Measurements from ENCODE around the gene GABRA5. TPM values are rescaled to one million over a fixed set of nuclear protein-coding genes. Genes with fewer than 3 reads are reported as not detected.

Gene GABRA5
- total and polyA plus RNA-seq, 2 of the 8 experiments (the other 6 are each of a cell fraction or from before 2014, with no cell fraction given) = 15.0 to 29.6 TPM

DNA sequence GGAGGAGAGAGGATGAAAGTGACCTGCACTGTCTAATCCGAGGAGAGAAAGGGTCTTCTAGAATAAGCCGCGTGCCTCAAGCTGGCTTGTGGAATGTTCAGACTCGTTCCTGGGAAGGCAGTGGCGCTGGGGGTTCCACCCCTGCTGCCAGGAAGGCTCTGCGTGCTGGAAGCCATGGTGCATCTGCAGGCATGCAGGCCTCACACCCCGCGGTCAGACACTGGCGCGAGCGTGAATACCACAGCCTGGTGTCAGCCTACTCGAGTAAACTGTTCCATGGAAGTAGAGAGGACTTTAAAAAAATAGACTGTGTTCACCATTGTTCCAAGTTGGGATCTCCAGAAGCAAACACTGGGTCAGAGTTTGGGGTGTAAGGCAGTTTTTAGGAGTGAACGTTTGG is 78.2 kb downstream of the GABRA5 start:
- FAIRE-seq = no peak
- H2BK15ac ChIP-seq (ENCODE audit: low read length) = no peak overlapping the region
- H4K5ac ChIP-seq (ENCODE audit: insufficient read length, low read depth, low read length) = no peak overlapping the region
- no peak overlapping the region for H3K4me3 ChIP-seq (ENCODE audit: extremely low read depth in 1 of 4, insufficient read depth in 2 of 4, low read depth in 3 of 4, low read length in 4 of 4)
- no peak overlapping the region for H2AK5ac ChIP-seq (ENCODE audit: low read depth, low read length)
- no peak for DNase-seq (ENCODE audit: low read depth in 1 of 2, low spot score in 2 of 2)
- no peaks in the 10 kb centered on the region for H4K20me1 ChIP-seq (replicated peaks in 1 of 2; ENCODE audit: control insufficient read depth in 1 of 2, insufficient read depth in 2 of 2, low read length in 2 of 2)
- no peaks in the 10 kb centered on the region for H3K79me1 ChIP-seq (ENCODE audit: low read depth, low read length)
- no peak overlapping the region for H4K91ac ChIP-seq (replicated peaks; ENCODE audit: insufficient read length, low read length)
- 0 out of 2 replicates have a peak overlapping the region, but pooled peaks have one; percentile 7 for H2BK5ac ChIP-seq (ENCODE audit: low read depth, low read length)
- no peak overlapping the region for H2AFZ ChIP-seq (ENCODE audit: low read length)
- no peaks in the 10 kb centered on the region for H3K9me3 ChIP-seq (ENCODE audit: insufficient read depth in 2 of 2, low read depth in 1 of 2, low read length in 1 of 2)
- H4K8ac ChIP-seq (ENCODE audit: extremely low read depth, insufficient read depth, low read length) = no peak overlapping the region
- H3K4me2 ChIP-seq (ENCODE audit: insufficient read depth in 1 of 2, low read depth in 2 of 2, low read length in 2 of 2) = no peak overlapping the region
- H3K56ac ChIP-seq (replicated peaks; ENCODE audit: insufficient read length, low read depth, low read length) = no peak overlapping the region
- no peak overlapping the region for H2BK120ac ChIP-seq (replicated peaks; ENCODE audit: low read depth, low read length)
- no peaks in the 10 kb centered on the region for H3K27me3 ChIP-seq (replicated peaks in 1 of 4; ENCODE audit: control insufficient read depth in 3 of 4, extremely low read depth in 1 of 4, insufficient read depth in 3 of 4, low read length in 3 of 4)
- no peaks in the 10 kb centered on the region for H3K23me2 ChIP-seq (ENCODE audit: low read depth, low read length)
- no peak overlapping the region for H3K14ac ChIP-seq (ENCODE audit: insufficient read length)
- H3K79me2 ChIP-seq (ENCODE audit: control insufficient read depth in 1 of 2, insufficient read depth in 2 of 2, low read length in 2 of 2) = no peaks in the 10 kb centered on the region
- no peak overlapping the region for H3K9ac ChIP-seq (replicated peaks in 1 of 4; ENCODE audit: extremely low read depth in 1 of 4, low read depth in 3 of 4, low read length in 3 of 4)
- ChIA-PET CTCF (ENCODE audit: partially characterized antibody) (interaction anchor here (0.6 kb wide), 1 partner anchor 38 kb away, joined by 4 read pairs; no protein-coding TSS in a partner anchor), POLR2A (ENCODE audit: partially characterized antibody) (no interaction called here)
- H3K23ac ChIP-seq (ENCODE audit: insufficient read length) = no peak overlapping the region
- no peak overlapping the region for H3K4ac ChIP-seq (replicated peaks; ENCODE audit: insufficient read length, low read depth, low read length)
- no peak overlapping the region for H2BK12ac ChIP-seq (ENCODE audit: low read depth, low read length)
- no peak overlapping the region for H3K18ac ChIP-seq (ENCODE audit: extremely low read depth, low read length)
- 91% methylated on average over 13 of the region's 13 CpGs; no CpG with 5 or more reads in 1 of the 2 experiments for WGBS, 2 experiments (ENCODE audit: extremely low coverage in 1 of 2, insufficient coverage in 1 of 2, insufficient read length in 1 of 2, insufficient replicate concordance in 2 of 2, low coverage in 1 of 2, low lambda C conversion rate in 2 of 2, missing lambda C conversion rate in 1 of 2)
- peaks cover 0 to 2% (median under 1%) of the 10 kb centered on the region in 4 experiments; a peak in 1 of 7 replicates for H3K4me1 ChIP-seq (replicated peaks in 1 of 4; ENCODE audit: control insufficient read depth in 3 of 4, insufficient read depth in 4 of 4, low read length in 3 of 4)
- H3K36me3 ChIP-seq (ENCODE audit: control insufficient read depth in 2 of 4, insufficient read depth in 4 of 4, low read length in 3 of 4) = no peaks in the 10 kb centered on the region
- H2BK20ac ChIP-seq (ENCODE audit: low read length) = no peak overlapping the region
- TF ChIP-seq EZH2 (IDR thresholded peaks at IDR 0.05; ENCODE audit: low read depth, low read length, severe bottlenecking) (no peak), EP300 (IDR thresholded peaks at IDR 0.05; ENCODE audit: borderline replicate concordance in 1 of 2, low read depth in 2 of 2, low read length in 2 of 2) (no peak), ZNF274 (IDR thresholded peaks at IDR 0.05; ENCODE audit: borderline replicate concordance, extremely low read depth, low read length) (no peak), SAP30 (IDR thresholded peaks at IDR 0.05; ENCODE audit: insufficient read depth, insufficient replicate concordance, low read length) (no peak), POLR2A (IDR thresholded peaks at IDR 0.05; ENCODE audit: control extremely low read depth in 1 of 2, low read depth in 2 of 2, low read length in 2 of 2) (no peak), CREB1 (IDR thresholded peaks at IDR 0.05) (no peak), JUND (IDR thresholded peaks at IDR 0.05; ENCODE audit: low read length) (no peak)
- TF ChIP-seq, protein P1, sequence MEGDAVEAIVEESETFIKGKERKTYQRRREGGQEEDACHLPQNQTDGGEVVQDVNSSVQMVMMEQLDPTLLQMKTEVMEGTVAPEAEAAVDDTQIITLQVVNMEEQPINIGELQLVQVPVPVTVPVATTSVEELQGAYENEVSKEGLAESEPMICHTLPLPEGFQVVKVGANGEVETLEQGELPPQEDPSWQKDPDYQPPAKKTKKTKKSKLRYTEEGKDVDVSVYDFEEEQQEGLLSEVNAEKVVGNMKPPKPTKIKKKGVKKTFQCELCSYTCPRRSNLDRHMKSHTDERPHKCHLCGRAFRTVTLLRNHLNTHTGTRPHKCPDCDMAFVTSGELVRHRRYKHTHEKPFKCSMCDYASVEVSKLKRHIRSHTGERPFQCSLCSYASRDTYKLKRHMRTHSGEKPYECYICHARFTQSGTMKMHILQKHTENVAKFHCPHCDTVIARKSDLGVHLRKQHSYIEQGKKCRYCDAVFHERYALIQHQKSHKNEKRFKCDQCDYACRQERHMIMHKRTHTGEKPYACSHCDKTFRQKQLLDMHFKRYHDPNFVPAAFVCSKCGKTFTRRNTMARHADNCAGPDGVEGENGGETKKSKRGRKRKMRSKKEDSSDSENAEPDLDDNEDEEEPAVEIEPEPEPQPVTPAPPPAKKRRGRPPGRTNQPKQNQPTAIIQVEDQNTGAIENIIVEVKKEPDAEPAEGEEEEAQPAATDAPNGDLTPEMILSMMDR (IDR thresholded peaks at IDR 0.05; ENCODE audit: control extremely low read depth in 1 of 3, insufficient read depth in 1 of 3, low read depth in 1 of 3, low read length in 3 of 3) = no peak
- no peak overlapping the region for H3K27ac ChIP-seq (ENCODE audit: low read depth, low read length)

Measured in H1 (cell line).